ENCODE data around the gene GCKR.

DNA sequence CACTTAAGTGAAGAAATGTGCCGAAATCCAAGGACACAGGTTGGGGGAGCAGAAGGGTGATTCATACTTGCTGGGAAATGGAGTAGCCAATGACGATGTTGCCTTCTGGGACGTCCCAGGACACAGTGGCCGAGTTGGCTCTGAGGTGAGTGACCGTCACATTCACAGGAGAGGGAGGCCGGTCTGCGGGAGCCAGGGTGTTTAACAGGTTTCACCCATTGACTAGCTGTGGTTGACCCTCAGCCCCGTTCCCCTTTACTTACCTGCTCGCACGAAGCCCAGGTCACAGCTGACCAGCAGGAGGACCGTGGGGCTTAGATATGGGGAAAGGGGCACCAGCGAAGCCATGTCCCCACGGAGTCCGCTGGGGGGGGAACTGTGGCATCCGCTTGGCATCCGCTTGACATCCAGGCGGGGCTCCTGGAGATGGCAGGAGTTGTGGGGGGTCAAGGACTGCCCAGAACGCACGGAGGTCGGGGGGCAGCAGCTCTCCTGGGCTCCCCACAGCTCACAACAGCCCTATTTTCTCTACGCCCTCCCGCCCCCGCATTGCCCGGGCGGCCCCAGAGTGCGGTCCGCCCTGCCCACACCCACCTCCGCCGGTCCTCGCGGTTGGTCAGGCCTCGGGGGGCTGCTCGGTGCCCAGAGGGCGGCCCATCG lies 2.2 kb upstream of the GCKR start:
- peak; percentile 85 to 99 for TF ChIP-seq POLR2A (IDR thresholded peaks at IDR 0.05)
- TF ChIP-seq, protein P1, sequence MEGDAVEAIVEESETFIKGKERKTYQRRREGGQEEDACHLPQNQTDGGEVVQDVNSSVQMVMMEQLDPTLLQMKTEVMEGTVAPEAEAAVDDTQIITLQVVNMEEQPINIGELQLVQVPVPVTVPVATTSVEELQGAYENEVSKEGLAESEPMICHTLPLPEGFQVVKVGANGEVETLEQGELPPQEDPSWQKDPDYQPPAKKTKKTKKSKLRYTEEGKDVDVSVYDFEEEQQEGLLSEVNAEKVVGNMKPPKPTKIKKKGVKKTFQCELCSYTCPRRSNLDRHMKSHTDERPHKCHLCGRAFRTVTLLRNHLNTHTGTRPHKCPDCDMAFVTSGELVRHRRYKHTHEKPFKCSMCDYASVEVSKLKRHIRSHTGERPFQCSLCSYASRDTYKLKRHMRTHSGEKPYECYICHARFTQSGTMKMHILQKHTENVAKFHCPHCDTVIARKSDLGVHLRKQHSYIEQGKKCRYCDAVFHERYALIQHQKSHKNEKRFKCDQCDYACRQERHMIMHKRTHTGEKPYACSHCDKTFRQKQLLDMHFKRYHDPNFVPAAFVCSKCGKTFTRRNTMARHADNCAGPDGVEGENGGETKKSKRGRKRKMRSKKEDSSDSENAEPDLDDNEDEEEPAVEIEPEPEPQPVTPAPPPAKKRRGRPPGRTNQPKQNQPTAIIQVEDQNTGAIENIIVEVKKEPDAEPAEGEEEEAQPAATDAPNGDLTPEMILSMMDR (IDR thresholded peaks at IDR 0.05): peak in 1 of 6 experiments; percentile 22
